Spleen (tissue), 11 donors: ENCODE results near the gene ST6GALNAC4. TPM values are rescaled to one million over a fixed set of nuclear protein-coding genes. Genes with fewer than 3 reads are reported as not detected.
A peak's percentile ranks its signal among the peaks of the same experiment; 100 is the strongest.

ENCODE experiments used
- DNase-seq: peaks from one replicate; pipeline ENCODE4 v3.0.0-alpha.2; 2020
- H3K27ac ChIP-seq, 8 donors: fragments of 200-600 bp; sonication (generic) in 7 of 8; 1 replicate in 4 of 8; 2 replicates in 4 of 8; pipeline versions ENCODE4 v1.5.0 to v1.8.0; 2016 to 2021; ENCODE audit warnings: inconsistent platforms in 4 of 8, mild to moderate bottlenecking in 4 of 8, moderate library complexity in 1 of 8
- H3K27me3 ChIP-seq, 7 donors: fragments of 200-600 bp; sonication (generic) in 6 of 7; replicated peaks in 1 of 7; 1 replicate in 4 of 7; 2 replicates in 3 of 7; pipeline versions ENCODE4 v1.5.0 to v1.8.0; 2016 to 2021; ENCODE audit warnings: inconsistent platforms in 3 of 7, mild to moderate bottlenecking in 1 of 7
- H3K36me3 ChIP-seq, 6 donors: fragments of 200-600 bp; sonication (generic) in 5 of 6; 1 replicate in 4 of 6; 2 replicates in 2 of 6; pipeline versions ENCODE4 v1.5.0 to v1.8.0; 2016 to 2021; ENCODE audit warnings: inconsistent platforms in 2 of 6
- H3K4me1 ChIP-seq, 6 donors: fragments of 200-600 bp; sonication (generic) in 5 of 6; 1 replicate in 3 of 6; 2 replicates in 3 of 6; pipeline versions ENCODE4 v1.5.0 to v1.8.0; 2016 to 2021; ENCODE audit warnings: inconsistent platforms in 3 of 6
- H3K4me3 ChIP-seq, 8 donors: fragments of 200-600 bp; sonication (generic) in 7 of 8; 1 replicate in 4 of 8; 2 replicates in 4 of 8; pipeline versions ENCODE4 v1.5.0 to v1.8.0; 2016 to 2021; ENCODE audit warnings: inconsistent platforms in 4 of 8, mild to moderate bottlenecking in 4 of 8, moderate library complexity in 2 of 8
- H3K9me3 ChIP-seq, 8 donors: fragments of 200-600 bp; sonication (generic) in 7 of 8; 1 replicate in 4 of 8; 2 replicates in 4 of 8; pipeline versions ENCODE4 v1.5.0 to v1.8.0; 2016 to 2021; ENCODE audit warnings: inconsistent platforms in 4 of 8
- CTCF ChIP-seq, 11 experiments: fragments of 200-600 bp in 7 of 11; fragments of 450-650 bp in 4 of 11; sonication (generic) in 4 of 11; IDR thresholded peaks in 8 of 11; conservative IDR thresholded peaks in 3 of 11; 1 replicate in 7 of 11; 2 replicates in 4 of 11; pipeline versions ENCODE4 v1.4.0 to v1.8.0; 2016 to 2021; ENCODE audit warnings: antibody characterized with exemption in 11 of 11, inconsistent platforms in 4 of 11, mild to moderate bottlenecking in 1 of 11
- POLR2A ChIP-seq, 3 donors: fragments of 450-650 bp; IDR thresholded peaks; one replicate each; pipeline ENCODE4 v1.5.1; 2017; ENCODE audit warnings: antibody characterized with exemption in 3 of 3, mild to moderate bottlenecking in 1 of 3
- POLR2AphosphoS5 ChIP-seq, 3 donors: sonication (generic); formaldehyde crosslinking; IDR thresholded peaks; one replicate each; pipeline ENCODE4 v1.5.1; 2017; ENCODE audit warnings: antibody characterized with exemption in 3 of 3
- WGBS, 5 donors: extraction: QIAGEN DNeasy Blood & Tissue Kit in 3 of 5; methylation state at CpG; one replicate each; pipeline versions ENCODE4 v1.1.5 to v1.1.7; 2013 to 2018; 5-methylcytosine and 5-hydroxymethylcytosine counted together
- intact Hi-C: fragments of 100-400 bp; cut with DNase I; formaldehyde crosslinking; loops from one replicate; pipeline ENCODE4 v1.15.0; 2023; ENCODE audit warnings: low total_unique reads
- polyA plus RNA-seq, 3 donors: library from polyadenylated mRNA; stranded (reverse); fragments of 200-250 nt; gene quantifications; one replicate each; pipeline ENCODE4 v1.2.1, GENCODE V29; 2013
- total RNA-seq, 7 donors: library from RNA; depleted of rRNA in 3 of 7; stranded (reverse); fragments of >200 nt in 3 of 7; fragmentation: NEBNext Ultra II Directional in 4 of 7; extraction: Animal tissue kit (Norgen Biotek cat#: 25700) in 4 of 7; gene quantifications; one replicate each; pipeline versions ENCODE4 v1.1.0 to v1.2.1, GENCODE V29; 2016 to 2021
- donor health status: healthy with polysubstance abuse.
- donor health status: DM: no; HTN: no; CAD: no; lungs with moderate emphysema.
- donor health status: DM: no; HTN: no; CAD: no.
- donor health status: Bipolar disorder and iron deficiency.
- donor health status: healthy.
- donor health status: DM: no; HTN: no; CAD: no.
- donor health status: DM: yes; HTN: yes; CAD: no.

Gene ST6GALNAC4
- total and polyA plus RNA-seq, 10 donors = 16.0 to 92.8 (median 59.3) TPM

- intact Hi-C loops = no loop called here
- H3K4me1 ChIP-seq = peaks cover 9 to 85% (median 53%) of the 10 kb centered on the region in 6 donors
- H3K27ac ChIP-seq = no peak overlapping the region
- no peak for DNase-seq
- peaks cover 0 to 17% (median 4%) of the 10 kb centered on the region in 7 donors for H3K27me3 ChIP-seq
- no peak overlapping the region for H3K4me3 ChIP-seq
- WGBS, 5 donors = 59 to 70% (median 67%) methylated on average over 8 of the region's 8 CpGs
- TF ChIP-seq CTCF (IDR thresholded peaks at IDR 0.05 in 8 of 11, conservative IDR thresholded peaks at IDR 0.05 in 3 of 11) (no peak), POLR2A (IDR thresholded peaks at IDR 0.05) (no peak), POLR2AphosphoS5 (IDR thresholded peaks at IDR 0.05) (no peak)
- no peaks in the 10 kb centered on the region for H3K9me3 ChIP-seq
- peaks cover 0 to 23% (median 3%) of the 10 kb centered on the region in 6 donors for H3K36me3 ChIP-seq
Observed at GRCh38 chr9:127880143-127880542, 36.7 kb downstream of the ST6GALNAC4 start.

GRCh38 chr9:127878652-127879390, 38.0 kb downstream of the ST6GALNAC4 start:
- no peak for TF ChIP-seq POLR2AphosphoS5 (IDR thresholded peaks at IDR 0.05)
- no peak for TF ChIP-seq CTCF (IDR thresholded peaks at IDR 0.05 in 8 of 11, conservative IDR thresholded peaks at IDR 0.05 in 3 of 11)
- TF ChIP-seq POLR2A (IDR thresholded peaks at IDR 0.05) = no peak
- peaks cover 0 to 17% (median 4%) of the 10 kb centered on the region in 7 donors for H3K27me3 ChIP-seq
- no peak overlapping the region for H3K4me3 ChIP-seq
- no peak for DNase-seq
- intact Hi-C loops = no loop called here
- H3K9me3 ChIP-seq = no peaks in the 10 kb centered on the region
- peaks cover 0 to 10% (median 0%) of the 10 kb centered on the region in 6 donors for H3K36me3 ChIP-seq
- H3K27ac ChIP-seq = no peak overlapping the region
- H3K4me1 ChIP-seq = peaks cover 11 to 85% (median 56%) of the 10 kb centered on the region in 6 donors
- 59 to 65% (median 62%) methylated on average over 8 of the region's 8 CpGs for WGBS, 5 donors

- DNase-seq = no peak
- Histone ChIP-seq H3K36me3 (peaks cover 0 to 4% (median 0%) of the 10 kb centered on the region in 6 donors), H3K4me3 (peak overlapping the region in 7 of 8 donors; percentile 37 to 71 (median 42)), H3K27me3 (peaks cover 0 to 17% (median 4%) of the 10 kb centered on the region in 7 donors), H3K4me1 (peaks cover 14 to 87% (median 59%) of the 10 kb centered on the region in 6 donors), H3K9me3 (no peaks in the 10 kb centered on the region), H3K27ac (peak overlapping the region in 7 of 8 donors; percentile 35 to 83 (median 79))
- WGBS, 5 donors = 61 to 89% (median 76%) methylated on average over 12 to 18 of the region's 18 CpGs
- TF ChIP-seq POLR2A (IDR thresholded peaks at IDR 0.05) = no peak
- no peak for TF ChIP-seq CTCF (IDR thresholded peaks at IDR 0.05 in 8 of 11, conservative IDR thresholded peaks at IDR 0.05 in 3 of 11)
- no peak for TF ChIP-seq POLR2AphosphoS5 (IDR thresholded peaks at IDR 0.05)
- intact Hi-C loops = no loop called here
Observed at GRCh38 chr9:127878001-127878651, 38.7 kb downstream of the ST6GALNAC4 start.

GRCh38 chr9:127877566-127877998, 39.3 kb downstream of the ST6GALNAC4 start, which contains the start of gene AK1:
Gene AK1, minus strand, starts transcription at chr9:127877675. Its CDS starts 3,058 bp downstream, at chr9:127874617.
- 3 to 6% (median 5%) methylated on average over 30 to 44 of the region's 44 CpGs; no CpG with 5 or more reads in 1 of the 5 donors for WGBS, 5 donors
- intact Hi-C loops = no loop called here
- DNase-seq = peak; percentile 86
- Histone ChIP-seq H3K27ac (peak within 1 kb of the TSS; percentile 15 to 83 (median 78)), H3K9me3 (no peaks in the 10 kb centered on the region), H3K4me3 (peak within 1 kb of the TSS; percentile 37 to 71 (median 40)), H3K36me3 (peaks cover 0 to 7% (median 0%) of the 10 kb centered on the region in 6 donors), H3K27me3 (peaks cover 0 to 17% (median 4%) of the 10 kb centered on the region in 7 donors), H3K4me1 (peaks cover 14 to 87% (median 56%) of the 10 kb centered on the region in 6 donors)
- TF ChIP-seq POLR2A (IDR thresholded peaks at IDR 0.05) = no peak
- peak; percentile 64 to 85 (median 85) for TF ChIP-seq POLR2AphosphoS5 (IDR thresholded peaks at IDR 0.05)
